Fibroblast of skin of right biceps (primary cell): ENCODE measurements around the gene LMO2.
"Not testable (repeated sequence)": the region's sequence is repeated elsewhere in the genome, so short reads cannot be mapped to it uniquely, and the experiment has no call there.

Experiments used
- DNase-seq: peaks from one replicate; pipeline ENCODE4 v3.0.0-alpha.2; 2013

LMO2 gene

DNA sequence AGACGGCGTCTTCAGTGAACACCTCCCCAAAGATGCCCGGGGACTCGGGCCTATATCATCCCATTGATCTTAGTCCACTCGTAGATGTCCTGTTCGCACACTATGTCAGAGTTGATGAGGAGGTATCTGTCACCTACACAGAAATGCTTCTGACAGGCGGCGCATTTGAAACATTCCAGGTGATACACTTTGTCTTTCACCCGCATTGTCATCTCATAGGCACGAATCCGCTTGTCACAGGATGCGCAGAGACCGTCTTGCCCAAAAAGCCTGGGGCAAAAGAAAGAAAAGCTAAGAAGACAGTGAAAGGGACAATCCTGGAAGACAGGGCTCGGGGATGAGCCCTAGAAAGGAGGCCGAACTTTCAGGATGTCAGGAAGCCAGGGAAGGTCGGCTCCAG is 32.6 kb downstream of the LMO2 start:
- DNase-seq: no peak

GRCh38 chr11:33857933-33858371 is 33.9 kb downstream of the LMO2 start:
- DNase-seq: peak; percentile 54

GRCh38 chr11:33855500-33855899 is 36.4 kb downstream of the LMO2 start:
- no peak for DNase-seq

GRCh38 chr11:33848717-33849390 is 43.0 kb downstream of the LMO2 start:
- DNase-seq: no peak

DNA sequence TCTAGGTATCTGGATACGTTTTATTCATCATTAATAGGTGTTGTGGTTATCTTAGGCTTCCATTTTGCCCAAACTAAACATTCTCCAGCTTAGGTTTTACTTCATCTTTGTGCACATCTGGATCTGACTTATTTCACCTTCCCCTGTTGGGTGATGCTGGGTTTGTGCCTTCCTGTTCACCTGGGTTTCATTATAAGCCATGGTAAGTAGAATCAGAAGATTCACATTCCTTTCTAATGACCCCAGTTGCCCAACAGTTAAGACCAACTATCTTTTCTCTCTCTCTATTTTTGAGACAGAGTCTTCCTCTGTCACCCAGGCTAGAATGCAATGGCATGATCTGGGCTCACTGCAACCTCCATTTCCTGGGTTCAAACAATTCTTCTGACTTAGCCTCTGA is 44.6 kb downstream of the LMO2 start:
- DNase-seq: peak; percentile 16

GRCh38 chr11:33844236-33844635 is 47.6 kb downstream of the LMO2 start:
- no peak for DNase-seq

DNA sequence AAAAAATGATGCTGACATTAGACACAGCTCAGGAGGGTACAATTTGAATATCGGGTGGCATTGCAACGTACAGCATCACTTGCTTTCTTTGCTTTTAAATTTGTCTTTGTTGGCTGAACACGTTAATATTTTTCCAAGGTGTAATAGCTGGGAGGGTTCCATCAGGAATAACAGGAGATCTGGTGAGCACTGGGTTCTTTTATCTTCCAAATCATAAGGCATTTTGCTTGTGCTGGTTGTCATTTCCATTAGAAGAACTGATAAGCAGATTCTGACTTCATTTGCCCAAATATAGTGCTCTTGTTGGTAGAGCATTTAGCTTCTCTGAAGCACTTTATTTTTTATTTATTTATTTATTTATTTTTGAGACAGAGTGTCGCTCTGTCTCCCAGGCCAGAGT is 48.9 kb downstream of the LMO2 start:
- DNase-seq: no peak

DNA sequence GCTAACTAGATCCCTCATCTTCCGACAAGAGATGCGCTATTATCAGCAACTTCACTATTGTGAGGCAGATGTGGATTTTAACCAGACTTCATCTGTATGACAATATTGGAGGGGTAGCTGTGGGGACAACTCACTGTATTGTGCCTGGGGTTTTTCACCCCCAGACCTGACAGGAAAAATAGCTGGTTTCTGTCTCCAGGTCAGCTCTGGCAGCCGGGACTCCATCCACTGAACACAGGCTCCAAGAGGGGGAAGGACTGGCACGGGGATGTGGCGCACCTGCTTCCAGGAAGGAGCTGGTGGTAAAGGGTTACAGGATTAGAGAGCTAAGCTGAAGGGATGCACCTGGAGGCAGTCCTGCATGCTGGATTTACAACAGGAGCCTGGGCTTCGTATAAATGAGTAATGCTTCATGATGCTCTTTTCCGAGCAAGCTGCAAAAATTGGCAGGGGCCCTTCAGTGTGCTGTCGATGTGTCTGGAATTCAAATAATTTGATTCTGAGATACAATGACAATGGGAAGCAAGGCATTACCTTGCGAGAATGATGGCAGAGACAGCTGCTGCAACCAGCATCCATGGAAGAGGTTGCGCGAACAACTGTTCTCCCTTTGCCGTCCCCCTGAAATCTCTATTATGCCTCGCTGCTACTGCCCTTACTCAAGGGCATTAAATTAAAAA is 49.5 kb downstream of the LMO2 start:
- DNase-seq: no peak

DNA sequence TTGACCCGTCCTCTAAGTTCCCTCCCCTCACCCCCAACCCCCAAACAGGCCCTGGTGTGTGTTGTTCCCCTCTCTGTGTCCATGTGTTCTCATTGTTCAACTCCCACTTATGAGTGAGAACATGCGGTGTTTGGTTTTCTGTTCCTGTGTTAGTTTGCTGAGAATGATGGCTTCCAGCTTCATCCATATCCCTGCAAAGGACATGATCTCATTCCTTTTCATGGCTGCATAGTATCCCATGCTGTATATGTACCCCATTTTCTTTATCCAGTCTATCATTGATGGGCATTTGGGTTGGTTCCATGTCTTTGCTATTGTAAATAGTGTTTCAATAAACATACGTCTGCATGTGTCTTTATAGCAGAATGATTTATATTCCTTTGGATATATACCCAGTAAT is 53.6 kb downstream of the LMO2 start:
- not testable (repeated sequence) for DNase-seq

DNA sequence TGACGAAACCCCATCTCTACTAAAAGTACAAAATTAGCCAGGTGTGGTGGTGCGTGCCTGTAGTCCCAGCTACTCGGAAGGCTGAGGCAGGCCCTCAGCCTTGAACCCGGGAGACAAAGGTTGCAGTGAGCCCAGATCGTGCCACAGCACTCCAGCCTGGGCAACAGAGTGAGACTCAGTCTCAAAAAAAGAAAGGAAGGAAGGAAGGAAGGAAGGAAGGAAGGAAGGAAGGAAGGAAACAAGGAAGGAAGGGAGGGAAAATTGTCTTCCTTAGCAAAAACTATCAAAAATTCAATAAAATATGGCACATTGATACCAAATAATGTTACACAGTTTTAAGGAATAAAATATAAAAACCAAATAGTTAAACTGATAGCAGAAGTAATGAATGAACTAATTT is 54.5 kb downstream of the LMO2 start:
- DNase-seq: not testable (repeated sequence)

- peak; percentile 85 for DNase-seq
Measured at GRCh38 chr11:33835143-33835878, 56.6 kb downstream of the LMO2 start.

DNA sequence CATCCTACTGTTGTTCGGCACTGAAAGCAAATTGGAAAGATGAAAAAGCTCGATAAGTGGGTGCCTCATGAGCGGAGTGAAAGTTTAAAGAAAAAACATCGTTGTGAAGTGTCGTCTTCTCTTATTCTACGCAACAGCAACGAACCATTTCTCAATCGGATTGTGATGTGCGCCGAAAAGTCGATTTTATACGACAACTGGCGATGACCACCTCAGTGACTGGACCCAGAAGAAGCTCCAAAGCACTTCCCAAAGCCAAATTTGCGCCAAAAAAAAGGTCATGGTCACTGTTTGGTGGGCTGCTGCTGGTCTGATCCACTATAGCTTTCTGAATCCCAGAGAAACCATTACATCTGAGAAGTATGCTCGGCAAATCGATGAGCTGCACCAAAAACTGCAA is 59.2 kb downstream of the LMO2 start:
- no peak for DNase-seq

DNA sequence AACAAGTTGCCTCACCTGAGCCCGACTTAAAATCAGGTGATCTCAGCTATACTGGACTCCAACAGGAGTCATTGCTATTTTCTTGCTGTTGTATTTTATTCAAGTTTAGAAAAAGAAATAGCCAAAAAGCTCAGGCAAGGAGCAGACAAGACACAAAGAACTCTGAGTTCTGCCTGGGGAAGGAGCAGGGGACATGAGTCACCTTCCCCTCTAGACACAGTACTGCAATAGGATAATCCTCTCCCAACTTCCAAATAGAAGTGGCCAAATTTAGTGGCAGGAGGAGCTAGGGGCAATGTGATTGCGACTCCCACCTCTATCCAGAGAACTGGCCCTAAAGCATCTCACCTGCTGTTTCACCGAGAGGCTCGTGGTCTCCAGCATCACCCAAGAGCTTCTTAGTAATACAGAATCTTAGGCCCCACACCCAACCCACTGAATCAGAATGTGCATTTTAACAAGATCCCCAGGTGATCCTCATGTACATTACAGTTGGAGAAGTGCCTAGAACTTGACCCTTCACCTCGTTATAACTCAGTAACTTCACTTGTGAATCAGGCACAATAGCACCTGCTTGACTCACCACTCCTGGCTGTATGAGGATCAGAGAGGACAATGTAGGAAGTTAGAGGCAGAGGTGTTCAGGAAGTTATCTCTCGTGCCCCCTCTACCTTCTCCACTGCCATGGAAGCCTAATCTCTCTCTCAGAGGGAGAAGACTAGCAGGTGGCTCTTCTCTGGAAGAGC is 60.8 kb downstream of the LMO2 start:
- DNase-seq: no peak

DNA sequence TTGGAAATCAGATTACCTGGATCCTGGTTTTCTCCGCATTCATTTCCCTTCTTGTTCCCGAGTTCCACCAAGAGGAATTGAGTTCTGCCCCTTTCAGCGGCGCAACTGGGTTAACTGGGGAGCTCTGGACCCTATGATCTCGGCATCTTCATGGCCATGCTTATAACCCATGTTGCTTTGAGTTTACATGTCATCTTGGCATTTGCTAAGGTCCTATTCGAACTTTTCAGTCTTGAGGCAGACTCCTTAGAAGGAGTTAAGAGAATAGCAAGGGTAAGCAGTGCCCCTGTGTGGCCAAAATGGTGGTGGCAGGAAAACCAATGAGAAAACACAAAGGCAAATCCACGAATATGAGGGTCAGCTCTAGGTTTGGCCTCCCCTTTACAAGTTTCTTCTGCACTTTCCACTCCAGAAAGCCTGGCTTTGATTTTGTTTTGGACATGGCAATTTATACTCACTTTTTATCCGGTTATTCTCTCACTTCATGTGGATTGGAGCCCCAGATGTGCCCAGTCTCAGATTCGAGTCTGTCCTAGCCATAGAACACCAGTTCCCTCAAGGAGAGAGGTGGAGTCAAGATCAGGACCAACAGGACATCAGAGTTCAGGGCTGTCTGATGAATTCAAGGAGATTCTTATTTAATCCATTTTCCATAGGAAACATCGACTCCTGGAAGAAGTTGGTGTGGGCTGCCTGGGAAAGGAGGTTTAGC is 62.3 kb downstream of the LMO2 start:
- peak; percentile 76 for DNase-seq

GRCh38 chr11:33828604-33829429 is 63.1 kb downstream of the LMO2 start:
- no peak for DNase-seq

- no peak for DNase-seq
Measured at GRCh38 chr11:33827206-33827605, 64.7 kb downstream of the LMO2 start.

- DNase-seq: no peak
Measured at GRCh38 chr11:33825854-33826560, 65.9 kb downstream of the LMO2 start.

GRCh38 chr11:33822981-33823380 is 68.9 kb downstream of the LMO2 start:
- DNase-seq: not testable (repeated sequence)

GRCh38 chr11:33819278-33820035 is 72.4 kb downstream of the LMO2 start:
- no peak for DNase-seq
